Measurements from ENCODE around the gene NAV3.

The NAV3 gene

DNA sequence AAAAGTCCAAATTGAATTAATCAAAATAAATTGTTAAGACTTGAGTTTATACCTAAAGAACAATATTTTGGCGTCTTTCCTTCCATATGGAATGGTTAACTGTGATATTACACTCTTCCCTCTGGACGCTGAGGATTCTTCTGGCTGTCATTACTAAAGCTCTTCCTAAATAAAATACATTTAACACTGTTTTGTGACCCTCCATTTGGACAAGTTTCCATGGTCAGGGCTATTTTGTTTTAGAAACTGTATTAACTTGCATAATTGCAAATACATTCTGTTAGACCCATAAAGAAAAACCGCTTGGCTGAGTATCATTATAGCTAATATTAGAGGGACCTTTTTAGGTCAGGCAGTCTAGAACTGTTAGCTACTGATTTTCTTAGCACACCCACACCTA lies 87.4 kb downstream of the NAV3 start:
- Mint-ChIP-seq H3K27ac (no peak overlapping the region), H3K36me3 (ENCODE audit: low read depth) (no peaks in the 10 kb centered on the region), H3K27me3 (ENCODE audit: low read depth, poor library complexity) (no peaks in the 10 kb centered on the region), H3K4me3 (no peak overlapping the region), H3K9me3 (no peaks in the 10 kb centered on the region), H3K4me1 (no peaks in the 10 kb centered on the region)
- TF ChIP-seq, protein P1, sequence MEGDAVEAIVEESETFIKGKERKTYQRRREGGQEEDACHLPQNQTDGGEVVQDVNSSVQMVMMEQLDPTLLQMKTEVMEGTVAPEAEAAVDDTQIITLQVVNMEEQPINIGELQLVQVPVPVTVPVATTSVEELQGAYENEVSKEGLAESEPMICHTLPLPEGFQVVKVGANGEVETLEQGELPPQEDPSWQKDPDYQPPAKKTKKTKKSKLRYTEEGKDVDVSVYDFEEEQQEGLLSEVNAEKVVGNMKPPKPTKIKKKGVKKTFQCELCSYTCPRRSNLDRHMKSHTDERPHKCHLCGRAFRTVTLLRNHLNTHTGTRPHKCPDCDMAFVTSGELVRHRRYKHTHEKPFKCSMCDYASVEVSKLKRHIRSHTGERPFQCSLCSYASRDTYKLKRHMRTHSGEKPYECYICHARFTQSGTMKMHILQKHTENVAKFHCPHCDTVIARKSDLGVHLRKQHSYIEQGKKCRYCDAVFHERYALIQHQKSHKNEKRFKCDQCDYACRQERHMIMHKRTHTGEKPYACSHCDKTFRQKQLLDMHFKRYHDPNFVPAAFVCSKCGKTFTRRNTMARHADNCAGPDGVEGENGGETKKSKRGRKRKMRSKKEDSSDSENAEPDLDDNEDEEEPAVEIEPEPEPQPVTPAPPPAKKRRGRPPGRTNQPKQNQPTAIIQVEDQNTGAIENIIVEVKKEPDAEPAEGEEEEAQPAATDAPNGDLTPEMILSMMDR (IDR thresholded peaks at IDR 0.05): no peak
- DNase-seq: no peak

DNA sequence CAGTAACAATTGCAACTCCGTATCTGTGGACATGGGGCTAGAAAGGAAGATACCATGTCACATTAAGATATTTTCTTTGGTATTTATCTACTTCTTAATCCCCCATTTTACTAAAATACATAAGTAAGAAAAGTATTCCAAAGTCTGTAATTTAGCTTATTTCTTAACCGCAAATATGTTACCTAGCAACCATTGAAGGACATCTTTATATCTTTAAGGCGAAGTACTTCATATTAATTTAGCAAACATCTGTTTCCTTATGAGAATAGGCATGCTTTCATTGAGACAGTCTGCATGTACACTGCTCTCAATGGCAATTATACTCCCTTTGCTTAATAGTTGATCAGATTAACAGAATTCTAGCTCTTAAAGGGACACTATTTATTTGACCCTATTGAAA lies 88.8 kb downstream of the NAV3 start:
- H3K27me3 Mint-ChIP-seq (ENCODE audit: low read depth, poor library complexity): no peaks in the 10 kb centered on the region
- no peaks in the 10 kb centered on the region for H3K9me3 Mint-ChIP-seq
- H3K4me3 Mint-ChIP-seq: no peak overlapping the region
- no peaks in the 10 kb centered on the region for H3K36me3 Mint-ChIP-seq (ENCODE audit: low read depth)
- TF ChIP-seq, protein P1 (IDR thresholded peaks at IDR 0.05): no peak
- no peak for DNase-seq
- H3K27ac Mint-ChIP-seq: no peak overlapping the region
- no peaks in the 10 kb centered on the region for H3K4me1 Mint-ChIP-seq

DNA sequence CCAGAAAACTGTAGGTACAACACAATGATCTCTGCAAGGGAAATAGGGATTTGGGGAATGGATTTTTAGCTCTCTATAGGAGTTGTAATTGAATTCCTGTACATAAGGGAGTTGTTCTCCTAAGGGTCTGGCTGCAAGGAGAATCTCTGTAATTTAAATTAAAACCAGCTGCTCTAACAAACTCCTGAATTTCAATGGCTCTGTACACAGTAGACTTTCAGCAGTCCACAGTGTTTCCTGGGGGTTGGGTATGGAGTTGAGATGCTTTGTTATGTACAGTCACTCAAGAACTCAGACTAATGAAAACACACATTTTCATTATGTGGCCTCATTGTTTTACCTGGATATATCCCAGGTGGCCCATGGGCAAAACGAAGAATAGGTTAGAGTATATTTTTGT lies 93.2 kb downstream of the NAV3 start:
- no peak overlapping the region for H3K27ac Mint-ChIP-seq

DNA sequence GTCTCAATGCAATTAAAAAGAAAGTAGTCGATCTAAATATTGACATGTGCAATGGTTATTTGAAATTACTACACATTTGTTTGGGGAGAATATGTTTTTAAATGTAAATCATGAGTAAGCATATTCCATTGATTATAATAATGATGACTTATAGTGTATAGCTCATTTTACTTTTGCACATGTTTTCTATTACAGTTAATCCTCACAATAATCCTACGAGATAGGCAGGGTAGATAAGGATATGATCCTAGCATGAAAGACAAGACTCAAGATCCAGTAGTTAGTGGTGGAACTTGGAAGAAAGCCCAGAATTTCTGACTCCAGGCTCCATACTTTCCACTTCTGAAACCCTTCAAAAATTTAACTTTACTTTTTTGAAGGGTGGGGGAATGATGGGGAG lies 94.0 kb downstream of the NAV3 start:
- Mint-ChIP-seq H3K9me3 (no peaks in the 10 kb centered on the region), H3K4me1 (no peaks in the 10 kb centered on the region), H3K36me3 (ENCODE audit: low read depth) (no peaks in the 10 kb centered on the region), H3K27me3 (ENCODE audit: low read depth, poor library complexity) (no peaks in the 10 kb centered on the region), H3K4me3 (no peak overlapping the region), H3K27ac (no peak overlapping the region)
- DNase-seq: no peak
- TF ChIP-seq, protein P1 (IDR thresholded peaks at IDR 0.05): no peak

More for the DNA sequence above, 93.2 kb downstream of the NAV3 start:
- DNase-seq: no peak
- TF ChIP-seq, protein P1 (IDR thresholded peaks at IDR 0.05): no peak
- no peaks in the 10 kb centered on the region for H3K36me3 Mint-ChIP-seq (ENCODE audit: low read depth)
- no peak overlapping the region for H3K4me3 Mint-ChIP-seq
- no peaks in the 10 kb centered on the region for H3K4me1 Mint-ChIP-seq
- H3K9me3 Mint-ChIP-seq: no peaks in the 10 kb centered on the region
- H3K27me3 Mint-ChIP-seq (ENCODE audit: low read depth, poor library complexity): no peaks in the 10 kb centered on the region

DNA sequence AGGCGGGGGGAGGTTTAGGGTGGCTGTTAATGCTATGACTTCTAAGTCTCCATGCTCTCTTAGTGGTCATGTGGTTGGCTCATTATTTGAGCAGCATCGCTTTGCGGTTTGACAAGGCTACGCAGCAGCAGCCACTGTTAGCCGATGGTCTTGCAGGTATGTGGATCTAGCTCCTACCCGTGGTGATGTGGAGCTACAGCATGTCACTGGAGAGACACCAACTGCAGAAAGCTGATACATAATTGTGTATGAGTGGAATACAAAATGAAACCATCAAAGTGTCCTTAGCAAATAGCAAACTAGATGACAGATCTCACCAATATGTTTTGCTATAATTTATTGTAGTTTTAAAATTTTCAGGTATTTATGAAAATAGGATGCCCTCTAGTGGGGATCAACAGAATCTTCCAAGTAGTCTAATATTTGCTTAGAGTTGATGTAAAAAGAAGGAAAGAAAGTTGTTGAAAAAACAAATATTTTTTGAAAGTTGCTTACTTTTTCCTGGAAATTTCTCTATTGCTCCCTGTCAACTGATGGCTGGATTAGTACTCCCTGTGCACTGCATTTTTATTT lies 94.9 kb downstream of the NAV3 start:
- H3K4me1 Mint-ChIP-seq: no peaks in the 10 kb centered on the region
- no peak overlapping the region for H3K4me3 Mint-ChIP-seq
- H3K9me3 Mint-ChIP-seq: no peaks in the 10 kb centered on the region
- peak; percentile 60 for DNase-seq
- no peaks in the 10 kb centered on the region for H3K36me3 Mint-ChIP-seq (ENCODE audit: low read depth)
- TF ChIP-seq, protein P1 (IDR thresholded peaks at IDR 0.05): peak; percentile 97
- no peak overlapping the region for H3K27ac Mint-ChIP-seq
- H3K27me3 Mint-ChIP-seq (ENCODE audit: low read depth, poor library complexity): no peaks in the 10 kb centered on the region

DNA sequence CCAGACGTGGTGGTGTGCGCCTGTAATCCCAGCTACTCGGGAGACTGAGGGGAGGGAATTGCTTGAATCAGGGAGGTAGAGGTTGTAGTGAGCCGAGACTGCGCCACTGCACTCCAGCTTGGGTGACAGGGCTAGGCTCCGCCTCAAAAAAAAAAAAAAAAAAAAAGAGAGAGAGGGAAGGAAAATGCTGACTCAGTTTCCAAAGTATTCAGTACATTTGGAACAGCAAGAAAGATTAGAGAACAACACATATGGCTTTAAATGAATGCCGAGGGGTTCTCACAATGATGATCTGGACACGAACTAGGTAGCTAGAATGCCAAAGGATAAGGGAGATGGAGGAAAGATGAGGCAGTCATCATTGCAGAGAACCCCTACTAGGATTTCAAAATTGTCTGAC lies 97.4 kb downstream of the NAV3 start:
- no peak overlapping the region for H3K27ac Mint-ChIP-seq
- H3K4me1 Mint-ChIP-seq: no peaks in the 10 kb centered on the region
- H3K27me3 Mint-ChIP-seq (ENCODE audit: low read depth, poor library complexity): no peaks in the 10 kb centered on the region
- TF ChIP-seq, protein P1 (IDR thresholded peaks at IDR 0.05): no peak
- no peaks in the 10 kb centered on the region for H3K36me3 Mint-ChIP-seq (ENCODE audit: low read depth)
- no peak for DNase-seq
- no peaks in the 10 kb centered on the region for H3K9me3 Mint-ChIP-seq
- no peak overlapping the region for H3K4me3 Mint-ChIP-seq

Measured in nephron progenitor cell (in vitro differentiated cells).